Stimulated activated CD8-positive, alpha-beta memory T cell treated with anti-CD3 and anti-CD28 coated beads, Interleukin-4, amount 100 ng/mL, for 48 hours (primary cell): ENCODE results near the gene COX7B2.

Source experiments
- DNase-seq: peaks from one replicate; pipeline ENCODE4 v3.0.0-alpha.2; 2020

COX7B2 gene

DNA sequence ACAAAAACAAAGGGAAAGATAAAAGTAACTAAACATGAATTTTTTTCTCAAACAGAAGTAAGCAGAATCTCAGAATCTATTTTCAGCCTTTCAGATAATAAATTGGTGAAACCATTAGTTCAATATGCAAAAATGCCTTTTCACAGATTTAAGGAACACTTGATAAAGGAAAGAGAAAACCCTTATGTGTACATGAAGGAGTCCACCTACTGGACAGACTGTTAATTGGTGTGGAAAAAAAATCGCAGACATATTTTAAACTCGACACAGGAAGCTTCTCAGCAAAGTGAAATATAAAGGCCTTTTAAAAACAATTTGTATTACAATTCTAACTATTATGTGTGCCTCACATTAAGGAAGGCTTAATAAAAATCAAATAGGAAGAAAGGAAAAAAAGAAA, 22.3 kb downstream of the COX7B2 start:
- DNase-seq, result no peak

DNA sequence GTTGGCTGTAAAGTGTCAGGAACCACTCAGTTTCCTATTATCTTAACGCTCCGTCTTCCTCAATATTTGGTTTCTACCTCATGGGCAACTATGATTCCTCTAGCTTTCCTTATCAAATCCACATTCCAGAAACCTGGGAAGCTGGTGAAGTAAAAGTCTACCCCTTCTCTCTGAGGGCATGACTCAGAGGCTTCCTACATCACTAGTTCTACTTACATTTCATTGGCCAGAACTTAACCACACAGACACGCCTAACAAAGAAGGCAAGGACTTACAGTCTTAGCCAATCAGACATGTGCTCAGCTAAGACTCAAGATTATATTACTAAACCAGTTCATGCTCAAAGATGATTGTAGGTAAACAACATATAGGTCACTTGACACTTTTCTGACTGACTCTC, 30.4 kb downstream of the COX7B2 start:
- no peak for DNase-seq

DNA sequence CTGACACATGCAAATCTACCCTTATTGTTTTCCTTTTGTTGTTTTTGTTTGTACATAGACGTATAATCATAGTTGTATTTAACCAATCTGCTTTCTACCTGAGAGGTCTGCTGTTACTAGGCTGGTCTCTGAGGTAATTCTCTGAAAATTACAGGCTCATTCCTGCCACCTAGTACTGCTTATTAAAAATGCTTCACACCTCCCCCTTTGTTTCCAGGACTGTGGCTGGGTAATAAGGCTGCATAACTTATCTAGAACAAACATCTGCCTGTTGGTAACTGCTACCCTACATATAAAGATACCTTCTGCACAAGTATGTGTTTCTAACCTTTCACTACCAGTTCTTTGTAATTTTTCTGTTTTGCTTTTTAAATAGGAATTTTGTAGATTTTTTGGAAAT, 34.2 kb downstream of the COX7B2 start:
- no peak for DNase-seq

DNA sequence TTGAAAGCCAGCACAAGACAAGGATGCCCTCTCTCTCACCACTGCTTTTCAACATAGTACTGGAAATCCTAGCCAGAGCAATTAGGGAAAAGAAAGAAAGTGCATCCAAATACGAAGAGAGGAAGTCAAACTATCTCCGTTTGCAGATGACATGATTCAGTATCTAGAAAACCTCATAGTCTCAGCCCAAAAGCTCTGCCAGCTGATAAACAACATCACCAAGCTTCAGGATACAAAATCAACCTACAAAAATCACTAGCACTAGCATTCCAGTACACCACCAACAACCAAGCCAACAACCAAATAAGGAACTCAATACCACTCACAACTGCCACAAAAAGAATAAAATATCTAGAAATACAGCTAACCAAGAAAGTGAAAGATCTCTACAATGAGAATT, 38.6 kb downstream of the COX7B2 start:
- DNase-seq, result no peak

DNA sequence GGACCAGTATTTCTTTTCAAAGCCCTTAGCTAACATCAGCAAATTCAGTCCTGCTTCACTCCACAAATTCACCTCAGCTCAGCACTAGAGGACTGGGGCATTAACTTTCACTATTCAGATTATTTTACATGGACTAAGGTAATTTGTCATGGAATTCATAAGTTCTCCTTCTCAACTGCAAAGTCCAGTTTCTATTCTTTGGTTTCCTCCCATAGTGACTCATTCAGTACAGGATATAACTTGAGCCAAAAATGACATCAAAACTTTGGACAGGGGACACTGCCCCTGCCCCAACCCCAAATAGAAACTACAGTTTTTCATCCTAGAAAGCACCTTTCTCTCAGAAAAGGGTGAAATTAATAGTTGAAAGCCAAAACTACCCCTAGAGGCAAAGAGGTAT, 52.7 kb downstream of the COX7B2 start:
- no peak for DNase-seq

- DNase-seq, result no peak
Observed at GRCh38 chr4:46852800-46853199, 56.2 kb downstream of the COX7B2 start.

- DNase-seq, result no peak
Observed at GRCh38 chr4:46850026-46850425, 59.0 kb downstream of the COX7B2 start.

- peak; percentile 72 for DNase-seq
Observed at GRCh38 chr4:46844325-46844917, 64.6 kb downstream of the COX7B2 start.

GRCh38 chr4:46839128-46839527, 69.9 kb downstream of the COX7B2 start:
- DNase-seq, result no peak

DNA sequence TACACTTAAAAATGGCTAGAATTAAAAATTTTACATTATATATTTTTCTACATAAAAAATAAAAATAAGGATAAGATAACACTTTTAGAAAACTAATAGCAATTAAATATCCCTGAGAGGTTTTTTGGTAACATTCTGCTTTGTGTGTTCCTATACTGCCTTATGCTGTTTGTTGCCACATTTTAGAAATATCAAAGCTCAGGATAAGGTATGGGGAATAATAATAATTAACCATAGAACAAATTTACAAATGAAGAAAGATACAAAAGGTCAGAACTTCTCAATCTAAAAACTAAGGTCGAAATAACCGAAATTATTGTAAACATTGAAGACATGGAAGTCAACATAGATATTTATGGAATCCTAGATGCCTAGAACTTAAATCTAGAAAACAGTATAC, 71.4 kb downstream of the COX7B2 start:
- no peak for DNase-seq

DNA sequence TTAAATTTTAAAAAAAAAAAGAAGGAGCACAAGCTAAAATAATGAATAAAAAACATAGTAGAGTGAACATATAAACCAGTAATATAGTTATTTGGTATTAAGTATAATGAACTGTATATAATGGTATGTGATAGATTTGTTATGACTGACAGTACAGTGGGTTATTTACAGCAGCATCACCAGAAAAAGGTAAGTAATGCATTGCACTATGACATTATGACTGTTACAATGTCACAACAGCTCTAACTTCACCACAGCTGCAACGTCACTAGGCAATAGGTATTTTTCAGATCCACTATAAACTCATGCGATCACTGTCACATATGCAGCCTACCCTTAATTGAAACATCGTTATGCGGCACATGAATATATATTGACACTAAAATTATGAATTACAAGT, 72.5 kb downstream of the COX7B2 start:
- DNase-seq, result no peak

- DNase-seq, result no peak
Observed at GRCh38 chr4:46830971-46831454, 78.0 kb downstream of the COX7B2 start.

GRCh38 chr4:46820154-46820553, 88.9 kb downstream of the COX7B2 start:
- no peak for DNase-seq

- DNase-seq, result no peak
Observed at GRCh38 chr4:46819095-46819494, 90.0 kb downstream of the COX7B2 start.

- no peak for DNase-seq
Observed at GRCh38 chr4:46818604-46819003, 90.4 kb downstream of the COX7B2 start.

- no peak for DNase-seq
Observed at GRCh38 chr4:46817806-46818205, 91.2 kb downstream of the COX7B2 start.

DNA sequence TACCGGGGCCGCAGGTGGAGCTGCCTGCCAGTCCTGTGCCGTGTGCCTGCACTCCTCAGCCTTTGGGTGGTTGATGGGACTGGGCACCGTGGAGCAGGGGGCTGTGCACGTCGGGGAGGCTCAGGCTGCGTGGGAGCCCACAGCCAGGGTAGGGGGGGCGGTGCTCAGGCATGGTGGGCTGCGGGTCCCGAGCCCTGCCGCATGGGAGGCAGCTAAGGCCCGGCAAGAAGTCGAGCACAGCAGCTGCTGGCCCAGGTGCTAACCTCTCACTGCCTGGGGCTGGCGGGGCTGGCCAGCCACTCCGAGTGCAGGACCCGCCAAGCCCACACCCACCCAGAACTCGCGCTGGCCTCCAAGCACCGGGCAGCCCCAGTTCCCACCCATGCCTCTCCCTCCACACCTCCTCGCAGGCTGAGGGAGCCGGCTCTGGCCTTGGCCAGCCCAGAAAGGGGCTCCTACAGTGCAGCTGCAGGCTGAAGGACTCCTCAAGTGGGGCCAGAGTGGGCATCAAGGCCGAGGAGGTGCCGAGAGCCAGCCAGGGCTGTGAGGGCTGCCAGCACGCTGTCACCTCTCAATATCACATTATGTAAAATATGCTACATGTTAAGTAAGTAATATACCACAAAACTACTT, 104.1 kb downstream of the COX7B2 start:
- no peak for DNase-seq

- DNase-seq, result no peak
Observed at GRCh38 chr4:46793036-46793435, 116.0 kb downstream of the COX7B2 start.

GRCh38 chr4:46781434-46782092, 127.5 kb downstream of the COX7B2 start:
- no peak for DNase-seq

DNA sequence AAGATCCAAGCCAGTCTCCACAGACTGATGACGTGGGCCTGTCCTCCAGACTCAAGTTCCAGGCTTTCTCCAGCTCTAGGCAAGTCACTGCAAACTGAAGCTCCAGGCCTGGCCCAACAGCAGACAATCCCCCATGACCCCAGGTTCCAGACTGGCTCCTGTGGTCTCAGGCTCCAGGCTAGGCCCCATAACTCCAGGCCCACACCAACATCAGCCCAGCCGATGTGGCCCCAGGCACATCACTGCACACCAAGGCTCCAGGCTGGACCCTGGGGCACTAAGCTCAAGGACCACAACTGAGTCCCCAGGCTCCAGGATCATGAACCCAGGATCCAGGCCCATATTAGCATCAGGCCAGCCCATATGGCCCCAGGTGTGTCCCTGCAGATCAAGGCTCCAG, 143.6 kb downstream of the COX7B2 start:
- no peak for DNase-seq

GRCh38 chr4:46730075-46730474, 179.0 kb downstream of the COX7B2 start:
- no peak for DNase-seq

GRCh38 chr4:46720055-46720454, 189.0 kb downstream of the COX7B2 start:
- no peak for DNase-seq

- no peak for DNase-seq
Observed at GRCh38 chr4:46717950-46718349, 191.1 kb downstream of the COX7B2 start.

DNA sequence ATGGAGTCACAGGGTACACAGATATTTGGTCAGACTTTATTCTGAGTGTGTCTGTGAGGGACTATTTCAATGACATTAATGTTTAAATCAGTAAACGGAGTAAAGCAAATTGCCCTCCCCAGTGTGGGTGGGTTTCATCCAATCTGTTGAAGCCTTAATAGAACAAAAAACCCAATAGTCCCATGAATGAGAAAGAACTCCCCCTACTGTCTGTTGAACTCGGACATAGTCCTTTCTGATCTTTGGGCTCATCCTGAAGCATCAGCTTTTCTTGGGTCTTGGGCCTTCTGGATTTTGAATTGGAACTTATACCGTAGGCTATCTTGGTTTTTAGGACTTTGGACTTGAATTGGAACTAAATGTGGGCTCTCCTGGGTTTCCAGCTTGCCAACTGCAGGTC, 193.6 kb downstream of the COX7B2 start:
- no peak for DNase-seq

DNA sequence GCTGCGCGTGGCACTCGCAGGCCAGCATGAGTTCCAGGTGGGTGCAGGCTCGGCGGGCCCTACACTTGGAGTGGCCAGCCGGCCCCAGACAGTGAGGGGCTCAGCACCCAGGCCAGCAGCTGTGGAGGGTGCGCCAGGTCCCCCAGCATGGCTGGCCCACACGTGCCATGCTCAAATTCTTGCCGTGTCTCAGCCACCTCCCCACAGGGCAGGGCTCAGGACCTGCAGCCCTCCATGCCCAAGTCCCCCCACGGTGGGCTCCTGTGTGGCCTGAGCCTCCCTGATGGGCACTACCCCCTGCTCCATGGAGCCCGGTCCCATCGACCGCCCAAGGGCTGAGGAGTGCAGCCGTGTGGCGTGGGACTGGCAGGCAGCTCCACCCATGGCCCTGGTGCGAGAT, 210.2 kb downstream of the COX7B2 start:
- no peak for DNase-seq
